HT-29 (cell line): Measurements from ENCODE around the gene SLCO4A1. TPM values are rescaled to one million over a fixed set of nuclear protein-coding genes. Genes with fewer than 3 reads are reported as not detected.
"Not testable (repeated sequence)": the region's sequence is repeated elsewhere in the genome, so short reads cannot be mapped to it uniquely, and the experiment has no call there.

Source experiments
- DNase-seq: peaks from one replicate; pipeline ENCODE4 v3.0.0-alpha.2; 2015; ENCODE audit warnings: low spot score
- total RNA-seq: library from RNA; depleted of rRNA; stranded (reverse); fragments of >200 nt; shearing (Covaris generic); gene quantifications from 2 replicates; pipeline ENCODE4 v1.2.3, GENCODE V29; 2014

Gene SLCO4A1
- total RNA-seq, 1 experiment from 2014 or later, result 83.4 TPM

DNA sequence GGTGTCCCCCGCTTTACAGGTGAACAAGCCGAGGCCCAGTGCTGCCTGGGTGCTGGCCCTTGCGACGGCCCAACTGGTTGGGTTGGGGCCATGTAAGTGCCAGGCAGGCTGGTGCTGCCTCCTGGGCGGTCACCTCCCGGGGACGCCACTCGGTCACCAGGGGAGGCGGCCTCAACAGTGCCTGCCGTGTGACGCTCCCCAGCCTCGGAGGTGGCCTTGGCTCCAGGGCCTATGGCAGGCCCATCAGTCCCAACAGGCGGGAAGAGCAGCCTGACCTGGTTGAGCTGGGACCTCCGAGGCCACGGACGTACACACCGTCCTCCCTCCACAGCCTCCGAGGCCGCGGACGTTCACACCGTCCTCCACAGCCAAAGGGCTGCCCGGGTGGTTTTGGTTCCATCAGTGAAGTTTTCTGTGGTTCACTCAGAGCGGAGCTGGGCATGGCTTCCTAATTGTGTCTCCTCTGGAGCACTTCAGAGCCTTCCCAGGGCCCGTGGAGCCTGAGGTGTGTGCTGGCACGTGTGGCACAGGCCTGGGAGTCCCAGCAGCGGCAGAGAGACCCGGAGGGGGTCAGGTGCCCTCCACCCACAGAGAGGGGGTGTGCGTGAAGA, 19.3 kb upstream of the SLCO4A1 start:
- DNase-seq, result no peak

DNA sequence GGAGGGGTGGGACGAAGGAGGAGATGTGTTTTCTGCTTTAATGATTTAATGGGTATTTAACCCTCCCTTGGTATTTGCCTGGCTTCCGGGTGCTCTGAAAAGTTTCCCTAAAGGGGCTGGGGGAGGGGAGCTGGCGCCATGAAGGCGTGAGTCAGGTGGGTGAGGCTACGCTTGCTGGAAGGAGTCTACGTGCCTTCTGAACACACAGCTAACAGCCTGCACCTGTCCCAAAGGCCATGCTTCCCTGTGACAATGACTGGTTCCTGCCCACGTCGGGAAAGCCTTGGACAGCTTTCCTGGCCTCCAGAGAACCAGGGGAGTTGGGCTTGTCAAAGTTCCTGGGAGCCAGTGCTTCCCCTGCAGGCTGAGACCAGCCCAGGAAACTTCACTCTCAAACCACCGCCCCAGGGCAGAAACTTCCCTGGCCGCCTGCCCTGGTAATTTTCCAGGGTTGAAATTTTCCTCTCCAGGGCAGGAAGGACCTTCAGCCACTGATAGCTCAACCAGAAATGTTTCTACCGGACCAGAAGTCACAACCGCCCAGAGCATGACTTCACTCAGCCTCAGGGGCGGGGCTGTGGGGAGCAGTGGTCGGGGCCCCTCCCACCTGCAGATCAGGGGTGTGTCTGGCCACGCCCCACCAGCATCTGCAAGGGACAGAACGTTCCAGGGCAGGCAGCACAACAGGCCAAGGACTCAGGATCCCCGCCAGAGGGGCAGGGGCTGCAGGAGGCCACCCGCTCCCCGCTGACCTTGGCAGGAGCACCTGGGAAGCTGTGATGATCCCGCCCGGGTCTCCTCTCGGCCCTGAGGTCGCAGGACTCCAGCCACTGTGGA, 18.6 kb upstream of the SLCO4A1 start:
- DNase-seq, result peak; percentile 99

DNA sequence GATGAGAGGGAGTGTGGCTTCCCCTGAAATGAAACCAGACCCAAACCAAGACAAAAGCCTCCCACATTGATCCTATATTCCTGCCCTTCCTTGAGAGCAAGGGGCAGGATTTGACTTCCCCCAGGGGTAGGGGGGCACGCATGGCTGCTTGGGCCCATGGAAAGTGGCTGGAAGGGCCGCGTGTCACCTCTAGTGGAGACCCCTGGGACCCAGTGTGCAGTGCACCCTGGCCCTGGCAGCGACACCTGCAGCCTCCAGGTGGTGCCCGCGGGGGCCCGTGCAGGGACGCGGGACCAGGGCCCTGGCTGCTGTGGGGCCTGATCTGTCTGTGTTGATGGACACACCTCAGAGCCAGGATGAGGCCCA, 18.0 kb upstream of the SLCO4A1 start:
- DNase-seq, result peak; percentile 87

DNA sequence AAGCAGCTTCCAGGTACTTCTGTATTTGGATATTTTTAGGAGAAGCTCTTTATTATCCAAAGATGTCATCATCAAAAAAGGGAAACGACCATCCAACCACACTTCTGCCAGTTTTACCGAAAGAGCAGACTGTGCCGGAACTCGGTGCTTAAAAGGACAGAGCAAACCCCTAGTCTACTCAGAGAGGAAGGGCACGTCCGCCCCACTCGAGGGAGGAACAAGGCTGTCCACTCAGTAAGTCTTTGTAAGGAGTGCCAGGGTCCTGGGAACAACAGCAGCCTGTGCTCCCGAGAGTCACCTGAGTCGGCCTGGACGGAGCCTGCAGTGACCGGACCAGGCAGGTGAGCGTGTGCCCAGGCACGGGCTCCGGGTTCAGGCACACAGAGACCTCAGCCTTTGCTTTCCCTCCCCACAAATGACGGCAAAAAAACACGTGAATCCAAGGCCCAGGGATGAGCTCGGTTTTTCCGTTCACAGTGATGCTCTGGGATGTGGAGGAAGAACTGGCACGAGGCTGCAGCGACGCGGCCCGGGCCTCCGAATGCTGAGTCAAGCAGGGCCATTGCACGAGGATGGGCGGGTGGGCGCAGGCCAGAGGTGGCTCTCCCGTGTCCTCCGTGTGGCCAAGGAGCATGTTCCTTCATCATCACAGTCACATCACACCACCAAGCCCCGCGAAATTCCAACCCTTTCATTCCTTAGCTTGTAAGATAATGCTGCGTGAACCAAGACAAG, 17.4 kb upstream of the SLCO4A1 start:
- no peak for DNase-seq

DNA sequence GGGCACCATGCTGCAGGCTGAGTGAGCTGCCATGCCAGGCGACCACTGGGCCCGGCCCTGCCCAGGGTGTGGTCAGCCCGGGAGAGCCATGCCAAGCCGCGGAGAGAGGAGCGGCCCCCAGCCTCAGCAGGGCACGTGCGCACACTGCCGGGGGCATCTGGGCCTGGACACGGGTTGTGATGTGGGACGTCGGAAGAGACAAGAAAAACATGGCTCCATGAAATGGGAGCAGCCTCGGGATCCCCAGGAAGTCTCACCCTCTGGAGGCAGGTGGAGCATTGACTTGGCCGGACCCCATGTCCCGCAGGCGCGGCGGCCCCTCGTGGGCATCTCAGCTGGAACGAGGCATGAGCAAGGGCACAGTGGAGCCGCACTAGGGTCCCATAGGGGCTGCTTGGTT, 16.8 kb upstream of the SLCO4A1 start:
- no peak for DNase-seq

DNA sequence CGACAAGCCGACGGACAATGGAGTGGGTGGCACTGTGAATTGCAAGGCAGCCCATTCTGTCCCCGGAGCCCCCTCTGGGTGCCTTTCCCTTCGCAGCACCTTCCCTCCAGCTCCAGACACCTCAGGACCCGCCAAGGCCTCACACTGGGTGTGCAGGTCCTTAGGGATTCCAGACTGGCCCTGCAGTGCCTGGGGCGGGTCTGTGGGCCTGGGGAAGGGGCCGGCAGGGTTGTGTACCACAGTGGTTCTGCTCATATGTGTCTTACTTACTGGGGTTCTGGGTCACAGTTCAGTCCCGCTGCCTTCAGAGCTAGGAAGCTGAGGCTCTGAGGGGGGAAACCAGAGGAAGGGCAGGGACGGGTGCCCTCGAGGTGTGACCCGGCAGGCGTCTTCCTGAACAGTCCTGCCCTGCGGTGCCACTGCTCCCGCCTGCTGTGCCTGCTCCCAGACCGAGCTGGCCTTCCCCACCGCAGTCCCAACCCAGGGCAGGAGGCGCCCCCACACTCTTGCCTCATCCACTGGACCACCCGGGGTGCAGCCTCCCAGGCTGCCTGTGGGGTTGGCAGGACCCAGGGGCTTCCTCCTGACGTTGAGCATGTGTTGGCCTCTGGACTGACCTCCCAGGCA, 16.3 kb upstream of the SLCO4A1 start:
- no peak for DNase-seq

DNA sequence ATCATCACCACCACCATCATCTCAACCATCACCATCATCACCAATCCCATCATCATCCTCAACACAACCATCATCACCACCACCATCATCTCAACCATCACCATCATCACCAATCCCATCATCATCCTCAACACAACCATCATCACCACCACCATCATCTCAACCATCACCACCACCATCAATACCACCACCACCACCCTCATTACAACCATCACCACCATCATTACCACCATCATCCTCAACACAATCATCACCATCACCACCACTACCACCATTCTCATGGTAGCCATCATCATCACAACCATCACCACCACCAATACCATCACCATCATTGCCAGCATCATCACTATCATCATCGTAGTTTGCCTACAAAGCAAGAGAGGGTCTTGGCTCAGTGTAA, 14.9 kb upstream of the SLCO4A1 start:
- not testable (repeated sequence) for DNase-seq

DNA sequence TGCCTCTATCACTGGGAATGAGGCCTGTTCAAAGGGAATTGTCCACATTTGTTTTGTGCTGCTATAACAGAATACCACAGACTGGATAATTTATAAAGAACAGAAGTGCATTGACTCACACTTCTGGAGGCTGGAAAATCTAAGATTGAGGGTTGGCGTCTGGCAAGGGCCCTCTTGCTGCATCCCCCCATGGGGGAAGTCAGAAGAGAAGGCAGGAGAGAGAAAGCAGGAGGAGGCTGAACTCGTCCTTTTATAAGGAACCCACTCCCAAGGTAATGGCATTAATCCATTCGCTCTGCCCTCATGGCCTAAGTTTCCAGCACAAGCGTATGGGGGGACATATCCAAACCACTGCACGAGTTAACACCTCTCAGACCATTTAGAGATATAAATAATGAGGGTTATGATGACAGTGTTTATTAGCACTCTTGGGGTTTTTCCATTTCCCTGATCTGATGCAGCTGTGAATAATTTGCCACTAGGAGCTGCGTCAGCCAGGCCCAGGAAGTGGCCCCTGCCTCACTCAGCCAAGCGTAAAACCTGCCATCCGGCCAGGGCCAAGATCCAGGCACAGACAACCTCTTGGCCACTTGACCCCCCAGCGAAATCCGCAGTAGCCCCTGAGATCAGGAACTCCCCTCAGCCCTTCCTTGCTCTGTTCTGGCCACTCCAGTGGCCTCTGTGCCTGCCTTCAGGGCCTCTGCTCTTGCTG, 14.2 kb upstream of the SLCO4A1 start:
- DNase-seq, result no peak

DNA sequence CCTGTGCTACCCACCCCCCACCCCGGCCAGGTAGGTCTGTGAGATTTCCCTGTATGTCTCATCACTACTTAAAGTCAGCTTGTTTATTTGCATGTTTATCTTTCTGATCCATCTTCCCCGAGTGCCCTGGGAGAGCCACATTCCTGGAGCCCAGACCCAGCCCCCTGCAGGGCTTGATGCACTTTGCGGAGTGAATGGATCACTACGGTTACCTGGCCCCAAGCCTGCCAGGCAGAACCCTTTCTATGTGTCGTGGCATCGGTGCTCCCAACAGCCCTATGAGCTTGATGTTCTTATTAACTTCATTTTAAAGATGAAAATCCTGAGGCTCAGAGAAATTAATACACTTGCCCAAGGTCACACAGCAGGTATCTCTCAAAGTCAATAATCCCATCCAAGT, 13.6 kb upstream of the SLCO4A1 start:
- DNase-seq, result no peak

DNA sequence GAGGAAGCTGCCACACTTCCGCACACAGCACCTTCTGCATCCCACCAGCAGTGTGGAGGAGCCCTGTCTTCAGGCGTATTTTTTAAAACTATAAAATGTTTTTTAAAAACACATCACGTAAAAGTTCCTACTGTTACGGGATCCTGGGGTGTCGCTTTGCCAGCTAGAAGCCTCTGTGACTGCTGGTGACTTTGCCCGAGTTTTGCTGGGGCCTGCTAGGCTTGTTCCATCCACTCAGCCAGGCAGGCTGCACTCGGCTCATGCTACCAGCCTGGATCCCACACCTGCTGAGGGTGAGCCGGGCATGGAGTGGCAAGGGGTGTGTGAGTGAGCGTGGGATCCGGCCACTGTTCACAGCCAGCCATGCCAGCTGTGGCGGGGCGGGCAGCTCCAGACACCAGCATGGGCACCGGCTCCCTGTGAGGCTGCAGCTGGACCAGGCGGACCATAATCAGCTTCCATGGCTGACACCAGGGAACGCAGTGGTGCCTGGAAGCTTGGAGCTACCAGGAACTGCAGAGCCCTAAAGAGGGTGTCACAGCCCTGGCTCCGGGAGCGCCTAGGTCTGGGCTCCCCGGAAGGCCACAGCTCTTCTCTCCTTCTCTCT, 12.3 kb upstream of the SLCO4A1 start:
- DNase-seq, result no peak

DNA sequence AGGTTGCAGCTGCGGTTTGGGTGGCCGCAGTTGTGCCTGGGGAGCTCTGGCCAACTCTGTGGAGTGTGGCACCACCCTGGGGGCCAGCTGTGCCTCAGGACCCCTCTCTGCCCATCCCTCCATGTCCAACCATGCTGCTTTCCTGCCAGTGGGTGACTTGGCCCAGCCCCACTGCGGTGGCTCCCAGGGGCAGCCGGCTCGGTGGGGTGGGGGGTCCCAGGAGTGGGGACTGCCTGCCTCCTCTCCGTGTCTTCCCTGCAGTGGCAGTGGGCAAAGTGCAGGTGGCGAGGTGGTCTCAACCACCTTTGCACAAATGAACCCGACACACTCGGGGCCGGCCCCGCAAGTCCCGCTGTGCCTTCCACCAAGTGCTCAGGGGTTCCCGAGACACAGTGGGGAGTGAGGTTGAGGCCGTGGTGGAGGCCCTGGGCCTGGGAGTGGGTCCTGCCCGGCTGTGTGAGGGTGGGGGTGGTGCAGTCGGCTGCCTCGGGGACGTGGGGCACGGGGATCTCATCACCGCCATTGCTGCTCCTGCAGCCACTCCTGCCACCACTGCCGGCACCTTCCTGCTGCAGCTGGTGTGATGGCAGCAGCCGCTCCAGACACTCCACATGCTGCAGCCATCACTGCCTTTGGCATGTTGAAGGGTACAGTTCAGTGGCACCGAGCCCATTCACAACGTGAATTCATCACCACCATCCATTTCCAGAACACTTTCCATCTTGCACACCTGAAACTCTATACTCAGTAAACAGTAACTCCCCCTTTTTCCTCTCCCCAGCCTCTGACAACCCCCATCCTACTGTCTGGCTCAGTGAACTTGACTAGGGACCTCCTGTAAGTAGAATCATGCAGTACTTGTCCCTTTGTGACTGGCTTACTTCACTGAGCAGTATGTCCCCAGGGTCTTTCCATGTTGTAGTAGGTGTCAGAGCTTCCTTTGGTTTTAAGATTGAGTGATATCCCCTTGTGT, 10.7 kb upstream of the SLCO4A1 start:
- DNase-seq, result no peak

DNA sequence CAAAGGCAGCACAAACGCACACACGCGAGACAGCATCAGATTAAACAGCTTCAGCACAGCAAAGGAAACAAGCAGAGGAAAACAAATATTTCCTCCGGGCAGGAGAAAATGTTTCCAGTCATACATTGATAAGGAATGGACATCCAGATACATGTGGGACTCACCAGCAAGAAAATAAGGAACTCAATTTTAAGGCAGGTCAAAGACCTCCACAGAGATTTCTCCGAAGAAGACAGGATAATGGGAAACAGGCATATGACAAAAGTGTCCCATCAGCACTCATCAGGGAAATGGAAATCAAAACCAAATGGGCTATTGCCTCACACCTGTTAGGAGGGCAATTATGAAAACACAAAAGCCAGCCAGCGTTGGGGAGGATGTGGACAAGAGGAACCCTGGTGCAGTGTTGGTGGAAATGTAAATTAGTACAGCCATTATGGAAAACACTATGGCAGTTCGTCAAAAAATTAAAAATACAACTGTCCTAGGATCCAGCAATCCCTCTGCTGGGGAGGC, 9.7 kb upstream of the SLCO4A1 start:
- no peak for DNase-seq

DNA sequence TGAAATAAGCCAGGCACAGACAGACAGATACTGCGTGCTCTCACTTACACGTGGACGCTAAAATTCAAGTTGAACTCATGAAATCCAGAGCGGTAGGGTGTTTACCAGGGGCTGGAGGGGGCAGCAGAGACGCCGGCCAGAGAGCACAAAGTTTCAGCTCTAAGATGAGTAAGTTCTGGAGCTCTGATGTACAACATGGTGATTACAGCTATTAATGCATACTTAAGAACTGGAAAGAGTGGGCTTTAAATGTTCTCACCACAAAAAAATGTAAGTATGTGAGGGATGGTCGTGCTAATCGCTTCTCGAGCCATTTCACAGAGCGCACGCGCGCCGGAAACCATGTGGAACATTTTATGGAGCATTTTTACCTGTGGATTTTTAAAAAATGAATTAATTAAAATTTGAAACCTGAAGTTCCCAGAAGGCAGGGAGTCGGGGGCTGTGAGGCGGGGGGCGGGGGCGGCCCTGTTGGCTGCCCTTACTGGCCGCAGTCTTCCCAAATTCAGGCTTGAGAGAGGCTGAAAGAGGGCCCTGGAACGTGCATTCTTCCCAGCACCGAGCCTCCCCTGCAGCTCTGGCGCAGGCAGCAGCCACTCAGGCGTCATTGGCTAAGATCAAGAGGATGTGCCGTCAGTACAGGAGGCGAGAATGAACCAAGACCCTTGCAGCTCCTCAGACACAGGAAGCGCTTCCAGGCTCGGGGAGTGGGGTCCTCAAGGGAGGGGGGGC, 8.5 kb upstream of the SLCO4A1 start:
- DNase-seq, result no peak

DNA sequence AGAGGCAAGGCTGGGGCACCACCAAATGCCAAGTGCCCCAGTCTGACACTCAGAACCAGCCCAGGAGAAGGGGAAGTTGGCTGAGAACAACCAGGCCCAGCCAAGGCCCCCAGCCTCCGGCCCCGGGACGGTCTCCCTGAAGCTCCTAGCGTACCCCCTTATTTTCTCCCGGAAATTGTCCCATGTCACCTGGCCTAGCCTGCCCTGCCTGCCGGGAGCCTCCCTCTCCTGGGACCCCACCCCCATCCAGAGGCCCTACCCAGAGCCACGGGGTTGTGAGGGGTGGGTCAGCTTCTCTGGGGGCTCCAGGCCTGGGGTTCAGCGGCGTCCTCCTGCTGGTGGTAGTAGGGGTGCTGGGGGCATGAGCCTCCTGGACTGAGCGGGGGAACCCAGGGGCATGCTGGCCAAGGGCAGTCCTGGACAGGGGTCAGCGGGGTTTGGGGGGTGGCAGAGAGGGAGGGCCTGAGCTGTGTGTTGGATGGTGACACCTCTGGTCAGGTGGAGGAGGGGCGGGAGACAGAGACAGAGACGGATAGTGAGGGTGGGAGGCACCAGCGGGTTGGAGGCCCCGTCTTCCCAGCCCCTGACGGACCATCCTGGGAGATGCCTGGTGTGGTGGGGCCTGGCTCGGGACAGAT, 7.9 kb upstream of the SLCO4A1 start:
- DNase-seq, result no peak

DNA sequence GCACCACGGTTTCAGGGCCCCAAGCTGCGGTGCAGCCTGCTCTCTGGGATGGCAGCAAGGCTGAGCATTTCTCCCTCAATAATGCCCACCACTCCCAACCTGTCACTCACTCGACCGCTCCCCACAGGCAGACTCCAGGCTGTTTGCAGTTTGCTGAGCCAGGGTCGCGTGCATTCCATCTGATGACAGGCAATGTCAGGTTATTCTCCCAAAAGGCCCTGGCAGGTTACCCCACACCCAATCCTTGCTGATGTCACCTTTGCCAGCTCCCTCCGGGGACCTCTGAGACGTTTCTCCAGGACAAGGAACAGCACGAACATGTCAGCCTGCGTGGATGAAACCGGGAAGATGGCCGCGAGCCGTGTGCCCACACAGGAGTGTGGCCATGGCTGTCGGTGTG, 7.1 kb upstream of the SLCO4A1 start:
- no peak for DNase-seq

DNA sequence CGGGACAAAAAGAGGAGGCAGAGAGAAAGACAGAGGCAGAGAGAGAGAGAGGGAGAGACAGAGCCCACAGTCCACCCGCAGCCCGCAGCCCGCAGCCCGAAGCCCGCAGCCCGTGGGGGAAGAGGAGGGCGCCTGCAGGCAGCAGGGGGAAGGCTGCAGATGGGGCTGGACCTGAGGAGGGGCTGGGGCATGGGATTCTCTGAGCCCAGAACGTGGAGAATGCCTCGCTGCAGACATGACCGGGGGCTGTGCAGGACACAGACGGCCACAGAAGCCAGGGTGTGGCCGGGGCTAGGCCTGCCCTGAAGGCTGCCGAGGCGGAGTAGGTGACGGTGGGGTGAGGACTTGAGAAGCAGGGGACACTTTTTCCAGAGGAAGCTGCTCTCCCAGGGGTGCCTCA, 6.5 kb upstream of the SLCO4A1 start:
- no peak for DNase-seq

DNA sequence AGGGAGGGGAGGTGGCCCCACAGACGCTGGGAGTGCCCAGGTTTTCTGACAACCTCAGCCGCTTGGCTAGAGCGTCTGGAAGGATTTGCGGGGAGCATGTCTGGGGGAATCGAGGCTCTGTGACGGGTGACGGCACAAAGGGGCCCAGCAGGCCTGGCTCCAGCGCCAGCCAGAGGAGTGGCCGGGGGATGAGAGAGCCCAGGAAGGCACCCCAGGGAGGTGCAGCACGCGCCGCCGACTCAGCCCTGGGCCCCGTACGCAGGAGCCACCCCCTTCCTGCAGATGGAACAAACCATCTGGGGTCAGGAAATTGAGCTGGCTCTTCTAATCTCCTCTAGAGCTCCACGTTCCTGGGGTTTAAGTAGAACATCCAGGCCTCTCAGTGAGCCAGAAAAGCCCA, 5.9 kb upstream of the SLCO4A1 start:
- no peak for DNase-seq

DNA sequence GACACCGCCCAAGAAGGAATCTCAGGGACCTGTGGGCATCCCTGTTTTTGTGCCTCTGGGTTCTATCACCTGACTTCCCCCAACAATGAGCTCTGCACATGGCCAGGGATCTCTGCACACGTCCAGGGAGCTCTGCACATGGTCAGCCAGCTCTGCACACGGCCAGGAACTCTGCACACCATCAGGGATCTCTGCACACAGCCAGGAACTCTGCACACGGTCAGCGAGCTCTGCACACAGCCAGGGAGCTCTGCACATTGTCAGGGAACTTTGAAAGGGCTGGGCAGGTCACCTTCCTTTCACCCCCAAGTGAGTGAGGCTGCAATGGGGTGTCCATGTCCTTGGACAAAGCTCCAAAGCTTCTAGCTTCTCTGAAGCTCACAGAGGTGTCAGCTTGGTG, 5.2 kb upstream of the SLCO4A1 start:
- DNase-seq, result no peak
